Fibroblast of peridontal ligament (primary cell): ENCODE data around the gene ROR1.
A peak's percentile ranks its signal among the peaks of the same experiment; 100 is the strongest.

Experiments used
- DNase-seq: peaks from one replicate; pipeline ENCODE4 v3.0.0-alpha.2; 2010; ENCODE audit errors: extremely low read depth

The ROR1 gene

DNA sequence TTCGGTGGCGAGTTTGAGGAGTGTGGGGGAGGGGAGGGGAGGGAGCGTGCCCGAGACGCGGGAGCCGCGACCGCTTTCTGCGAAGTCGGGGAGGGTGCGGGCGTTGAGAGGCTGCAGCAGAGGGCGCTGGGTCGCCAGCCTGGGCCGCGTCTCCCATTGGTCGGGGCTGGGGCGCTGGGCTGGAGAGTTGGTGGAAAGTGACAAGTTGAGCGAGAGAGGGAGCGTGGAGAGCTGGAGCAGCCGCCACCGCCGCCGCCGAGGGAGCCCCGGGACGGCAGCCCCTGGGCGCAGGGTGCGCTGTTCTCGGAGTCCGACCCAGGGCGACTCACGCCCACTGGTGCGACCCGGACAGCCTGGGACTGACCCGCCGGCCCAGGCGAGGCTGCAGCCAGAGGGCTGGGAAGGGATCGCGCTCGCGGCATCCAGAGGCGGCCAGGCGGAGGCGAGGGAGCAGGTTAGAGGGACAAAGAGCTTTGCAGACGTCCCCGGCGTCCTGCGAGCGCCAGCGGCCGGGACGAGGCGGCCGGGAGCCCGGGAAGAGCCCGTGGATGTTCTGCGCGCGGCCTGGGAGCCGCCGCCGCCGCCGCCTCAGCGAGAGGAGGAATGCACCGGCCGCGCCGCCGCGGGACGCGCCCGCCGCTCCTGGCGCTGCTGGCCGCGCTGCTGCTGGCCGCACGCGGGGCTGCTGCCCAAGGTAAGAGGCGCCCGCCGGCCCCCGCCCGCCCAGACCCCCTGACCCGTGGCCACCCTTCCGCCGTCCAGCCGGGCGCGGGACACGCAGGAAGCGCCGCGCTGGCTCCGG is at the start of gene ROR1:
Gene ROR1, plus strand, starts transcription at position 203 of the 802 bp plus-strand sequence.
- DNase-seq = peak; percentile 72

DNA sequence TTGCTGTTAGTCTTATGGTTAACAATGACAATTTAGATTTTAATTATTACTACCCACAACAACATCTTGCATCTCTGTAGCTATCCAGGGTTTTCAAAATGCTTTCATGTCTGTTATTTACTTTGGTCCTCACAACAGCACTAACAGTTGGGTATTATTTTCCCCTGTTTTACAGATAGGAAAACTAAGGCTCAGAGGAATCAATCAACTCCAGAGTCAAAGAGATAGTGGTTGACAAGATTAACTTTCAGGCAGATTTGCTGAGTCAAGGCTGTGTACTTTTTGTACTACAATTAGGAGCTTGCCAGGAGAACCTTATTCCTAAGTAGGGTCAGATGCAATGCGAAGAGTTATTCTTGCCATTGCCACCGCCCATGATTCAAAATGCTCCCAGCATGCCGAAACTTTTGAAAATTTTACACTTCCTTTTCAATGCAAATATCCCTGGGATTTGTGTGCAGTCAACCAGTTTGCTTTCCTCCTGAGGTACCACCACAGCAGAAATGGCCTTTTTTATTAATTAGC is 49.4 kb upstream of the ROR1 start:
- DNase-seq = no peak

DNA sequence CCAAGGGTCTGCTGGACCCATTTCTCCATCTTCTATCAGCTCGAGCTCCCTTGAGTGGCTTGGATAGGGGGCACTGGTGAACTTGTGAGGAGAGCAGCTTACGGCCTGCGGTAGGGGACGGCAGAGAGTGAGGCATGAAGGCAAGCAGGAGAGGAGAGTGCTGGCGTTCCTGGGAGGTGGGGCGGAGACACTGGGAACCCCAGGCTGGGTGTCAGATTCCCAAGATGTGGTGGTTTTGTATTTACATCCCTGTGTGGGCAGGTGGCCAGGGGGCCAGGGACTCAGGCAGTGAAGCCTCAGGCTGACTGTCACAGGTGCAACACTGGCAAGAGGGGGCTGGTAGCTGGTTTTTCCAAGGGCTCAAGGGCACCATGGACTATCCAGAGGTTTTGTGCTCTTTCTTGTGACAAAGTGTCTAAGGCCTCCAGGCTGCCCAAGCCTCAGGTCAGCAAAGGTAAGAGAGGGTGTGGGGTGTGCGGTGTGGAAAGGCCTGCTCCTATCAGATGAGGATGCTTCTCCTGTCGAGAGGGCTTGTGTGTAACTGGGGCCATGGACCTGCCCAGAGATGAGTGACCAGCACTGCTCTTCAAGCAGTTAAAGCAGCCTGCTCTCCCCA is 45.1 kb upstream of the ROR1 start:
- DNase-seq = no peak

DNA sequence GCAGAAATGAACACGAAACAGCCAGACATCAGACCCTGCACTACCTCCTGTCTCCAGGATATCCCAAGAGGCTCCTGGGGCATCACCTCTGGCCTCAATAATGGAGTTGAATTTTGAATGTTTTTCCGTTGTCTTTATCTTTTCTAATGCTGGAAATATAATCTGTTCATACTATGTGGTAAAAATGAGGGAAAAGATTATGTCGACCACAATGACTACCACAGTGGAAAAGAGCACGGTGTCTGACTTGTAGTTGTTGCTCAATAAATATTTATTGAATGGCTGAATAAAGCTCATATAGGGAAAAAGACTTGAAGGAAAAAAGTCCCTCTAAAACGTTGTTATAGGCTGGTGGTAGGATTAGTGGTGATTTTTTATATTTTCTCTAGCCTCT is 44.6 kb upstream of the ROR1 start:
- DNase-seq = no peak

DNA sequence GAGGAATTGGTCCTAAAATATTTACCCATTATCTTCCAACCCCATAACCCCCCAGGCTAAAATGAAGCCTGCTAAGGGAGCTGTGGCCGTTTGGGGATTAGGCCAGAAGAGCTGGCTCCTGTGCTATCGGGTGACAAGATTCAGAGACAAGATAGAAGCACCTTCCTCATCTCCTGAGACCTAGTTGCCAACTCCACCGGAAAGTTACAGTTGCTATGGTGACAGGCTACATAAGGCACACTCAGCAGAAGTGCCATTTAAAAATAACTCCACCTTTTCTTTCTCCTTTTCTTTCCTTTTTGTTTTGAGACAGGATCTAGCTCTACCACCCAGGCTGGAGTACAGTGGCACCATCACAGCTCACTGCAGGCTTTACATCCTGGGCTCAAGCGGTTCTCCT is 43.6 kb upstream of the ROR1 start:
- no peak for DNase-seq

DNA sequence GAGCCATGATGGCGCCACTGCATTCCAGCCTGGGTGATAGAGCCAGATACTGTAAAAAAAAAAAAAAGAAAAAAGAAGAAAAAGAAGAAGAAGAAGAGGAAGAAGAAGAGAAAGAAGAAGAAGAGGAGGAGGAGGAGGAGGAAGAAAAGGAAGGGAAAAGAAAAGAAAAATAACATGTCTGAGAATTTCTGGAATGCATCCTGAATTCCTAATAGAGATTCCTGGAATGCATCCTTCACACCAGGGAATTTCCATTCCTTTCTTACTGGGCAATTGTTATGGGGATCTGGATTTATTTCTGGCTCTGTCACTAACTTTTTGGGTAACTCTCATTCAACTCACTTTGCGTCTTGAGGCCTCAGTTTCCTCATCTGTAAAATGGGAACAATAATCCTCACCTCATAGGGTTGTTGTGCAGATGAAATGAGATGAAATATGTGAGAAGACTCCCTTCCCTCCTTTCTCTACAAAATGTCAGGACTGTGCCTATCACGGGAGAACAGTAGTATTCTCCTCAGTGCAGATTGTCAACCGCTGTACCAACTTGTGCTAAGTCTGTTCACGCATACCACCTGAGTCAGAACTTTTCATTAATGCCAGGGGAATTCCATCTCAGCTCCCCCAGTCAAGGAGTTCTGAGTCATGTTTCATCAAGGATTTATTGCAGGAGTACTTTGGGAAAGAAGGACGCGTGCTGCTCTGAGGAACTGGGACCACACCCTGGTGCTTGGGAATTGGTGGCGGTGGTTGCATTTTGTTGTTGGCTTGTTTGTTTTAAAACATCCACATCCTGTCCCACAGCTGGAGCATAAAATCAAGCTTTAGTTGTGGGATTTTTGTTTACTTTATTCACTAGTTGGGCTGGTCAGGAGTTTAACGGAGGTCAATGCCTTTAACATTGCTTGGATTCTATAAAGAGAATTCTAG is 42.4 kb upstream of the ROR1 start:
- DNase-seq = peak; percentile 71

DNA sequence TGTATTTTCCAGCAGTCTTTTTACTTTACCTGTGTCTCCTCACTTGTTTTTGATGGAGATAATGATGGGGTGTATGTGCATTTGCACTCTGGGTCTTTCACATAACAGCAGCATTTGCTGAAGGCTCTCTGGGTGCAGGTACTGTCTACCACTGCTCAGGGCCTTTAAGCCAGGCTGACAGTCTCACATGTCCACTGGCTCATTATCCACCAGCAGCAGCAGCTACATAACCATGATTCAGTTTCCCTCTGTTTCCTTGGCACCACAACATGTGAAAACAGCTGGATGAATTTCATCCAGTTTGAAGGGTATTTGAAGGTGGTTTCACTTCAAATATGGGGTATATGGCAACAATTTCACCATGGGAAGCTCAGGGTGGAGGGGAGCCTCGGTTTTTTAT is 41.2 kb upstream of the ROR1 start:
- DNase-seq = peak; percentile 19

DNA sequence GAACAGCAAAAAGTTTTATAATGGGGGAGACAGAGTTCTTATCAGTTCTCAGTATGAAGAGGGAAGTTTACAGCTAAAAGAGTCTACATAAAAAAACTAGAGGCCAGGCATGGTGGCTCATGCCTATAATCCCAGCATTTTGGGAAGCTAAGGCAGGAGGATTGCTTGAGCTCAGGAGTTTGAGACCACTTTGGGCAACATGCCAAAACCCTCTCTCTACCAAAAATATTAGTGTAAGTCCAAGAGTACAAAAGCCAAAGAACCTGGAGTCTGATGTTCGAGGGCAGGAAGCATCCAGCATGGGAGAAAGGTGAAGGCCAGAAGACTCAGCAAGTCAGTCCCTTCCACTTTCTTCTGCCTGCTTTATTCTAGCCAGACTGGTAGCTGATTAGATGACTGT is 35.0 kb upstream of the ROR1 start:
- no peak for DNase-seq

DNA sequence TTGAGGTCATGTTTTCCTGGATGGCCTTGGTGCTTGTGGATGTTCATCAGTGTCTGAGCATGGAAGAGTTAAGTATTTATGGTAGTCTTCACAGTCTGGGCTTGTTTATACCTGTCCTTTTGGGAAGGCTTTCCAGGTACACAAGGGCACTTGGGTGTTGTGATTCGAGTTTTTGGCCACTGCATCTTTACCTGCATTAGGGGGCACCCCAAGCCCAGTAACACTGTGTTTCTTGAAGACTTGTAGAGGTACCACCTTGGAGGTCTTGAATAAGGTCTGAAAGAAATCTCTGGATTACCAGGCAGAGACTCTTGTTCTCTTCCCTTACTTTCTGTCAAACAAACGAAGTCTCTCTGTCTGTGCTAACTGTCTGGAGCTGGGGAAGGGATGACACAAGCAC is 34.4 kb upstream of the ROR1 start:
- DNase-seq = no peak

DNA sequence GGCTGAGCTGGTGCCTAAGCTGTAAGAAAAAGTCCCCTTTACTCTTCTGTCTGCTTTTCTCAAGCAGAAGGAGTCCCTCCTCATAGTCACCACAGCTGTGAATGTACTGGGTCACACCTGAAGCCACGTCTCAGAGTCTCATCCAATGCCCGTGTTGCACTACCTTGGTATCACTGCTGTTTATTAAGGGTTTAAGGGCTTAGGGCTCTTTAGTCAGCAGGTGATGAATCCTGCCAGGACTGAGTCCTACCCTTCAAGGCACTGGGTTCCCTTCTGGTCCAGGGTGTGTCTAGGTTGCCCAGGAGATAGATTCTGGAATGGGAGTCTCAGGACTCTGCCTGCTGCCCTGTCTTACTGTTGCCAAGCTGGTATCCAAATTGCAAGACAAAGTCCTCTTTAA is 33.4 kb upstream of the ROR1 start:
- no peak for DNase-seq

DNA sequence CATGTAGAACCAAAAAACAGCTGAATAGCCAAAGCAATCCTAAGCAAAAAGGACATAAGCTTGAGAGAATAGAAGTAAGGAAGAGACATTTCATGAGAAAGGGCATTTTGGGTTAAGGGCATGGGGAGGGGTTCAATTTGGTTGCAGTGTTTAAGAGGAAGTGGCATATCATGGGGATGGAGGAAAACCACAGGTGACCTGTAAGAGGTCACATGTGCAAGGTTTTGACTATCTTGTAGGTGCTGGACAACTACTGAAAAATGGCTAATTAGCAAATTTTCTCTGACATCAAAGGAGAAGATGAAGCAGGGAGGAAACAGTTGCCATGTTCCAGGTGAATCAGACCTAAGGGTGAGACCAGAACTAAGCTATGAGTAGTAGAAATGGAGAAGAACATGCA is 31.3 kb upstream of the ROR1 start:
- no peak for DNase-seq

DNA sequence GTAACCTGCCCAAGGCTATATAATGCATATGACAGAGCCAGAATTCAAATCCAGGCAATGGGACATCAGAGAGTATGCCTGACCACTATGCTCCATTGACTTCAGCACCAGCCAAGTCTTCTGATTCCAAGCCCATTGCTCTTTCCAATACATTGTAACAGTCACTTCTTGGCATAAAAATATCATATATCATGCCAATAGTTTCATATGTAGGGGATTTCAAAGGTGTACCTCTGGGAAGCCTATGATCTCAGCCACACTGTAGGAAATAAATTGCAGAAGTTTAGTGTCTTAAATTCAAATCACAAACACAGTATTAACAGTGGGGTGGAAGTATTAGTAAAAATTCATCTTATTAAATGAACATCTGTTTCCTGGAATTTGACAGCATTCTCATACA is 30.0 kb upstream of the ROR1 start:
- DNase-seq = no peak

DNA sequence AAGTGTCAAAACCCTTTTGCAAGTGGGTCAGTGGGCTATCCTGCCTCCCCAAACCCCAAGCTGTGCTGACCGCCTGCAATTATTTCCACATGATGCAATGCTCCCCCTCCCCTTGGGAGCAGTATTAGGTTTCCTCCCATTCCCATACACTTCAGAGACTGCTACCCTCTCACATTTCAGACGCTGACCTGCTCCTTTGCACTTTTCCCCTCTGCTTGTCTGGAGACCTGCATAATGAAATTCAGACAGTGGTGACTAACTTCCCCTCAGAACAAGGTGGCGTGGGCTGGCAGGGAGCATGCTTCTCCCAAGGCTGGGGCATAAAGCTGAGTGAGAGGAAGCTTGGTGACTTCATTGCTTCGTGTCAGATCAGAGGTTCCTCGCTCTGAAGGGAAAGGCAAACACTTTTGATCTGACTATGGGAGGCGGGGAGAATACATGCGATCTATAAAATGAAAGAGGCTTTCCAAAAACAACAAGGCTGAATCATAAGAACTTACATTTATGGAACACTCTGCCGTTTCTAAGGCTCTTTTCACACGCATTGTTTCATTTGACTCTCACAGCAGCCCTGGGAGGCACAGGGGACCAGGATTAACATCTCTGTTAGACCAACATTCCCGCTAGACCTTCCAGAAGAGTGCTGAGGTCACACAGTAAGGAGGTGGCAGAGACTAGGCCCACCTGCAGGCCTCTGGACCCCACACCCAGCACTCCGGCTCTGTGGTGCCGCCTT is 27.5 kb upstream of the ROR1 start:
- peak; percentile 57 for DNase-seq

DNA sequence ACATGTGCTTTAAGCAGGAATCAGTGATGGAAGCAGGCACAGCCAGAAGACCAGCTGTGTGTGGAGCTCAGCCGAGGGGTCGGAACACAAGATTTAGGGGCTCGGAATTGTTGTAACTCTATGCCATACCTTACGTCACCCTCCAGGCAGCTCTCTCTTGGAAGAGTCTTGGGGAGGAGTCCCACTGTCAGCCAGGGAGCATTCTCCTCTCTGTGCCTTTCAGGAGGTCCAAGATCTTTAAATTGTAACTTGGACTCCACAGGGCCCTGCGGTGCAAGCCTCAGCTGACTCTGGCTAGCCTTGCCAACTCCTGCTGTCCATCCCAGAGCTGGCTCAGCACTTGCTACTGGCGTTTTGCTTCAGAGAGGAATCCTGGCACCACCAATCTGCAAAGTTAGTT is 26.4 kb upstream of the ROR1 start:
- no peak for DNase-seq

DNA sequence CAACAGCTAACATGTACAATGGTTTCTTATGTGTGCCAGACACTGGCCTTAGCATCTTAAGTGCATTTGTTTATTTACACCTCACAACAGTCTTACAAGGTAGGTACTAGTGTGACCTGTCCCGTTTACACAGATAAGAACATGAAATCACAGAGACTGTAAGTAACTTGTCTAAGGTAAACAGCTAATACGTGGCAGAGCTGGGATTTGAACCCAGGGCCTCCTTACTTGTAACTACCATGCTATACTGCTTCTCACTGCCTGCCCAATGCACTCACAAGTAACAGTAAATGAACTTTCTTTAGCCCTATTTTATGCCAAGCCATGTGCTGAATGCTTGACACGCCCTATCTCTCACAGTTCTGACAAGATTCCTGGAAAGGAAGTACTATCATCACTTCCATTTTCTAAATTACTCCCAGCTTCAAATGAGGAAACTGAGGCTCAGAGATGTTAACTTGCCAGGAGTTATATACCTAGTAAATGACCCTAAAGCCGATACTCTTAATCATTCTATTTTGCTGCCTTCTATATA is 25.7 kb upstream of the ROR1 start:
- no peak for DNase-seq

DNA sequence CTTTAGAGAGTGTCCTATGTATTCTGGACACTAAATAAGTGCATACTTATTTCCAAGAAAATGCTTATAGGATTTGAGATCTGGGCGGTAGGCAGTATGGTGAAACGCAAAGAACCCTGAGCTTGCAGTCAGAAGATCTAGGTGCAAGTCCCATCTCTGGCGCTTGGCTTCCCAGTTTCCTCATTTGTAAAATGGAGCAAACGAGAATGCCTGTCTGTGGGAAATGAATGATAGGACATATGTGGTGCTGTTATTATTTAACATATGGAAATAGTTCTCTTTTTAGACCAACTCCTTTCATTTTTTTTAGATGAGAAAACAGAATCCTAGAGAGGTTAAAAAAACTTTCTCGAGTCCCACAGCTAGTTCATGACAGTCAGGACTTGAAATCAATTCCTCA is 25.2 kb upstream of the ROR1 start:
- no peak for DNase-seq

DNA sequence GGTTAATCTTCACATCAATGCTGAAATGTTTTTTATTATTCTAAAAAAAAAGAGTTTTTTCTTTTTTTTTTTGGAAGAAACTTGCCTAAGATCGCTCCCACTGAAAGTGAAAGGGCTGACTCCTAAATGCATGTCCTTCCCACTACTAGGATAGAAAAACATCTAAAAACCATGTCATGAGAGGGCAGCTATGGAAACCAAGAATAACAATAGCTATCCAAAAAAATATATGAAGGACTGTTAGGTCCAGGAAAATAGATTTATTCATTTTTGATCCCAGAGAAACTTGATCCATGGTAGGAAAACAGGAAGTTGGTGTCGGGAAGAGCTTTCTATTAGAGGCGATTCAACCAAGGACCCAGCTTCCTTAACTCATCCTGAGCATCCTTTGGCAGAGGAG is 23.1 kb upstream of the ROR1 start:
- DNase-seq = peak; percentile 17

DNA sequence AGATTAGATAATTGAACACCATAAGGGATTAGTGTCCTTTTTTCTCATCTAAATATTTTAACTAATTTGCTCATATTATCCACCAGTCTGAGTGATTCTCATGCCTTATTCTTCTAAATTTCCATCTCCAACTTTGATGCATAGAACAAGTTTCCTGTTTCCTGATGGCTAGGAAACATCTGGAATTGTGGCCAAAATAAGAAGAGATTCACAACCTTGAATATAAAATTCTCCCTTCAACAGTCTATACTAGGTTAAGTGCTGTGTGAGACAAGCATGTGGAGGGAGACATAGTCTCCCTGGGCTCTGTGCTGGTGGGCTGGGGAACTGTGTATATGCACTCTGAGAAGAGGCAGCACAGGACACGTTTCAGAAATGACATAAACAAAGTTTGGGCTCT is 21.6 kb upstream of the ROR1 start:
- DNase-seq = no peak

DNA sequence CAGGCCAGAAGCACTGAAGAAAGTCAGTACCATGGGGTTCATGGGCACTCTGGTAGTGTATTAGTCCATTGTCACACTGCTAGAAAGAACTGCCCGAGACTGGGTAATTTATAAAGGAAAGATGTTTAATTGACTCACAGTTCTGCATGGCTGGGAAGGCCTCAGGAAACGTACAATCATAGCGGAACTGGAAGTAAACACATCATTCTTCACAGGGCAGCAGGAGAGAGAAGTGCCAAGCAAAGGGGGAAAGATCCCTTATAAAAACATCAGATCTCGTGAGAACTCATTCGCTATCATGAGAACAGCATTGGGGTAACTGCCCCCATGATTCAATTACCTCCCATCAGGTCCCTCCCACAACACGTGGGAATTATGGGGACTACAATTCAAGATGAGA is 20.2 kb upstream of the ROR1 start:
- no peak for DNase-seq

DNA sequence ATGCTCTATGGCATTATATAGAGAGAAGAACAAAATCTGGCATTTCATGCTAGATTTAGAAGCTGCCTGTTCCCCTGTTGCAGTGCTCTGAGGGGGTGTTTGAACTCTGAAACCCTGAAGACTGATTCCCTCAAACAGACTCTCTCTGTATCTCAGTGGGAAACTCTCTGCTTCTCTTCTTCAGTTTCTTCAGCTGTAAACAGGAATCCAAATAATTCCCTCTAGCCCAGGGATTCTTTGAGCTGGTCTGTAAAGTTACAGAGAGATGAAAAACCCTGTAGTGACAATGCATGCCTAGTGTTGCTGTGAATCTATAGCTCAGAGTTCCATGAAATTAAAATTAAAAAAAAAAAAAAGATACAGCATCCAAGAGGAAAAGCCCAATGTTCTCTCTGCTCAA is 17.0 kb upstream of the ROR1 start:
- DNase-seq = no peak

DNA sequence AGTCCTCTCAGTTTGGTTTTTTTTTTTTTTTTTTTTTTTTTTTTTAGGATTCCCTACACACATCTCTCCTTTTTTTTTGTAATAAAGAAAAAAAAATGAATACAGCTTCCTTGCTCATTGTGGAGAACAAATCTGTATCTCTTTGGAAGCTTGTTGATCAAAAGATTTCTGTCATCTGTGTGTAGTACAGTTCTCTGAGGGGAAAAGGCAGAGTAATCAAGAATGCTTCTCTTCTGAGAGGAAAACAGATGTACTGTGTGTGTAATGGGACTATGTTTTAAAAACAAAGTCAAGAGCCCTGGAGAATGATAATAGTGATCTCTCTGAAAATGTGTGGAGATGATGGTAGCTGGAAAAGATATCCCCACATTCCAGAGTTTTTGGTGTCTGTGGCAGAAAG is 16.5 kb upstream of the ROR1 start:
- DNase-seq = no peak
